ENCODE data around the gene CFAP410.

Gene CFAP410

DNA sequence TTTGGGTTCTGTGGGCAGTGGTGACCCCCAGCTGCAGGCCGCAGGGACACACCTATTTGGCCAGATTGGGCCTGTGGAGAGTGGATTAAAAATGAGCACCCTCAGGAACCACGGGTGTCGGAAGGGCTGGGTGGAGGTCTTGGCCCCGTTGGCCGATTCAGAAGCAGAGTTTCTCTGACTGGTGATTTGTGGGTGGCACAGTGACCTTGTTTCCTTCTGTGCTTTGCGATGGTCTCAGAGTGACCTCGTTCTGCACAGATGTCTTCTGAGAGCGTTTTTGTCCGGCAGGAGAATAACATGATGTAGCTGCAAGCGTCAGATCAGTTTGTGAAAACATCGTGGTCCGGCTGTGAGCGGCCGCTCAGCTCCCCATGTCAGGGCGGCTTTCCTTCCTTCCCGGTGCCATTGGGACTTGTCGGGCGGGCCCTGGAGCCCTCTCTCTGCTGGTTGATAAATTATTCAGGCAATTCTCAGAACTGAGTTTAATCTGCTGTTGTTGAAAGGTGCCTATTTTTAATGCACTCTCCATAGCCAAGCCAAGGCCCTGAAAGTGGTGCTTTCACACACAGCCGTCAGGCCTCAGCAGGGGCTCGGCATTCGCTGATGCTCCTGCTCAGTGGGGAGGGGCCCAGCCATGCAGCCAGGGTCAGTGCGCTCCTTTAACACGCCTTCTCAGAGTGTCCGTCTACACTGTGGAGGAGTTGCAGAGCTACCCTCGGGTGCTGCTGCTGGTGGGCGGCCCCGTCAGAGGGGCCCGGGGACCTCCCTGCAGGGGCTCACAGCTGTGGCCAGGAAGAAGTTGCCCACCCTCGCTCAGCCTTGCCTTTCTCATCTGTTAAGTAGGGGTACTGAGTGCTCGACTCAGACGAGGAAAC is 41.0 kb upstream of the CFAP410 start:
- TF ChIP-seq, protein P1, sequence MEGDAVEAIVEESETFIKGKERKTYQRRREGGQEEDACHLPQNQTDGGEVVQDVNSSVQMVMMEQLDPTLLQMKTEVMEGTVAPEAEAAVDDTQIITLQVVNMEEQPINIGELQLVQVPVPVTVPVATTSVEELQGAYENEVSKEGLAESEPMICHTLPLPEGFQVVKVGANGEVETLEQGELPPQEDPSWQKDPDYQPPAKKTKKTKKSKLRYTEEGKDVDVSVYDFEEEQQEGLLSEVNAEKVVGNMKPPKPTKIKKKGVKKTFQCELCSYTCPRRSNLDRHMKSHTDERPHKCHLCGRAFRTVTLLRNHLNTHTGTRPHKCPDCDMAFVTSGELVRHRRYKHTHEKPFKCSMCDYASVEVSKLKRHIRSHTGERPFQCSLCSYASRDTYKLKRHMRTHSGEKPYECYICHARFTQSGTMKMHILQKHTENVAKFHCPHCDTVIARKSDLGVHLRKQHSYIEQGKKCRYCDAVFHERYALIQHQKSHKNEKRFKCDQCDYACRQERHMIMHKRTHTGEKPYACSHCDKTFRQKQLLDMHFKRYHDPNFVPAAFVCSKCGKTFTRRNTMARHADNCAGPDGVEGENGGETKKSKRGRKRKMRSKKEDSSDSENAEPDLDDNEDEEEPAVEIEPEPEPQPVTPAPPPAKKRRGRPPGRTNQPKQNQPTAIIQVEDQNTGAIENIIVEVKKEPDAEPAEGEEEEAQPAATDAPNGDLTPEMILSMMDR (IDR thresholded peaks at IDR 0.05; ENCODE audit: extremely low read depth, insufficient read depth, missing control alignments): no peak
- in situ Hi-C loops (cut with MboI; ENCODE audit: low pct_unique_long_range_greater_than_20kb, low sequenced_read_pairs, unreplicated experiment): no loop called here
- no peak for DNase-seq (ENCODE audit: low spot score)

DNA sequence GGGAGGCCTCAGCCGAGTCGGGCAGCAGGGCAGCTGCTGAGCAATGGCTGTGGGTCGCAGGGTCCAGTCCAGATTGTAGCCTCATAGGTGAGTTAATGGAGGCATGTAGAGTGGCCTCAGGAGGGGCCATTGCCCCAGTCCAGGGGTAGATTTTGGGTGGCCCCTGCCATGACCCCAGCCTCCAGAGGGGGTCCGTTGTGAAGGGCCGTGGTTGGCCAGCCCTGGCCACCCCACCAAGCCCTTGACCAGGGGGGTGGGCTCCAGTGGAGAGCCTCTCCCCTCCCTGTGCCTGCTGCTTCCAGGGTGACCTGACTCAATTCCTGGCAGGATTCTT is 40.3 kb upstream of the CFAP410 start:
- DNase-seq (ENCODE audit: low spot score): no peak
- TF ChIP-seq, protein P1 (IDR thresholded peaks at IDR 0.05; ENCODE audit: extremely low read depth, insufficient read depth, missing control alignments): no peak
- in situ Hi-C loops (cut with MboI; ENCODE audit: low pct_unique_long_range_greater_than_20kb, low sequenced_read_pairs, unreplicated experiment): no loop called here

- no peak for DNase-seq (ENCODE audit: low spot score)
- in situ Hi-C loops (cut with MboI; ENCODE audit: low pct_unique_long_range_greater_than_20kb, low sequenced_read_pairs, unreplicated experiment): no loop called here
- TF ChIP-seq, protein P1 (IDR thresholded peaks at IDR 0.05; ENCODE audit: extremely low read depth, insufficient read depth, missing control alignments): no peak
Observed at GRCh38 chr21:44378646-44379514, 39.7 kb upstream of the CFAP410 start.

GRCh38 chr21:44377922-44378645 is 38.9 kb upstream of the CFAP410 start:
- in situ Hi-C loops (cut with MboI; ENCODE audit: low pct_unique_long_range_greater_than_20kb, low sequenced_read_pairs, unreplicated experiment): no loop called here
- TF ChIP-seq, protein P1 (IDR thresholded peaks at IDR 0.05; ENCODE audit: extremely low read depth, insufficient read depth, missing control alignments): no peak

DNA sequence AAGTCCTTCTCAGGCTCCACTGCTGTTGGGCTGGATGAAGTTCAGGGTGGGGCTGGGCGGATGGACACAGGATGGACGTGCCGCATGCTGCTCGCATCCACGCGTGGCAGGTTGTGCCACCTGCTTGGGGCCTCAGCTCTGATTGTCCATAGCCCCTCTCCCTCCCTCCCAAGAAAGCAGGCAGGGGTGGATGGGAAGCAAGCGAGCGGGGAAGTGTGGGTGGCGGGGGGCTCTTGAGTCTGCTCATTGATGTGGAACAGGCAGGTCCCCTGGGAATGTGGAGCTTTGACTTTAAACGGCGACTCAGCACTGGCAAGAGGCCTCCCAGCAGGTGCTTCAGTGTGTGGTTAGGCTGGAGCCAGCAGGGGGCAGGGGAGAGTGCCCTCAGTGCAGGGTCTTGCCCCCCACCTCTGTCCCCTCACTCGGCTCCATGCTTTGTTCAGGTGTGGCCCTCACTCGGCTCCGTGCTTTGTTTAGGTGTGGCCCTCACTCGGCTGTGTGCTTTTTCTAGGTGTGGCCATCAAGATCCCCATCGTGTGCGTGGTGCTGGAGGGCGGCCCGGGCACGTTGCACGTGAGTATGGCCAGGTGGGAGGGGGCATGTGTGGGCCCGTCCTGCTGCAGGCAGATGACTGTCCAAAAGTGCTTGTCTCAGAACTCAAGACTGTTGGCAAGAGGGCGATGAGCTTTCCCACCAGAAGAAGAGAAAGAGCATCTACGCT is 38.2 kb upstream of the CFAP410 start:
- in situ Hi-C loops (cut with MboI; ENCODE audit: low pct_unique_long_range_greater_than_20kb, low sequenced_read_pairs, unreplicated experiment): no loop called here
- no peak for DNase-seq (ENCODE audit: low spot score)
- TF ChIP-seq, protein P1 (IDR thresholded peaks at IDR 0.05; ENCODE audit: extremely low read depth, insufficient read depth, missing control alignments): no peak

More at GRCh38 chr21:44377922-44378645, 38.9 kb upstream of the CFAP410 start:
- no peak for DNase-seq (ENCODE audit: low spot score)

Measured in GM13977 (cell line).